Right kidney (tissue), 9 donors: Measurements from ENCODE around the gene HNRNPA0.
"Not testable (repeated sequence)": the region's sequence is repeated elsewhere in the genome, so short reads cannot be mapped to it uniquely, and the experiment has no call there.

Experiments
- DNase-seq: peaks from one replicate; pipeline ENCODE4 v3.0.0-alpha.2; 2016
- long read RNA-seq, 8 donors: transcript quantifications; one replicate each; lab custom pipeline, GENCODE V29; 2026

The HNRNPA0 gene
- long read RNA-seq, donor 1, full-length matches to known transcripts: 378 of 378 reads
- long read RNA-seq, donor 1, partial matches to known transcripts: 0 of 378 reads
- long read RNA-seq, donor 1, other reads (novel, unspliced or antisense): 0 of 378 reads
- long read RNA-seq, donor 2, full-length matches to known transcripts: 223 of 223 reads
- long read RNA-seq, donor 2, partial matches to known transcripts: 0 of 223 reads
- long read RNA-seq, donor 2, other reads (novel, unspliced or antisense): 0 of 223 reads
- long read RNA-seq, donor 3, full-length matches to known transcripts: 210 of 210 reads
- long read RNA-seq, donor 3, partial matches to known transcripts: 0 of 210 reads
- long read RNA-seq, donor 3, other reads (novel, unspliced or antisense): 0 of 210 reads
- long read RNA-seq, donor 4, full-length matches to known transcripts: 433 of 433 reads
- long read RNA-seq, donor 4, partial matches to known transcripts: 0 of 433 reads
- long read RNA-seq, donor 4, other reads (novel, unspliced or antisense): 0 of 433 reads
- long read RNA-seq, donor 5, full-length matches to known transcripts: 579 of 579 reads
- long read RNA-seq, donor 5, partial matches to known transcripts: 0 of 579 reads
- long read RNA-seq, donor 5, other reads (novel, unspliced or antisense): 0 of 579 reads
- long read RNA-seq, donor 6, full-length matches to known transcripts: 371 of 371 reads
- long read RNA-seq, donor 6, partial matches to known transcripts: 0 of 371 reads
- long read RNA-seq, donor 6, other reads (novel, unspliced or antisense): 0 of 371 reads
- long read RNA-seq, donor 7, full-length matches to known transcripts: 681 of 681 reads
- long read RNA-seq, donor 7, partial matches to known transcripts: 0 of 681 reads
- long read RNA-seq, donor 7, other reads (novel, unspliced or antisense): 0 of 681 reads
- long read RNA-seq, donor 8, full-length matches to known transcripts: 369 of 369 reads
- long read RNA-seq, donor 8, partial matches to known transcripts: 0 of 369 reads
- long read RNA-seq, donor 8, other reads (novel, unspliced or antisense): 0 of 369 reads

DNA sequence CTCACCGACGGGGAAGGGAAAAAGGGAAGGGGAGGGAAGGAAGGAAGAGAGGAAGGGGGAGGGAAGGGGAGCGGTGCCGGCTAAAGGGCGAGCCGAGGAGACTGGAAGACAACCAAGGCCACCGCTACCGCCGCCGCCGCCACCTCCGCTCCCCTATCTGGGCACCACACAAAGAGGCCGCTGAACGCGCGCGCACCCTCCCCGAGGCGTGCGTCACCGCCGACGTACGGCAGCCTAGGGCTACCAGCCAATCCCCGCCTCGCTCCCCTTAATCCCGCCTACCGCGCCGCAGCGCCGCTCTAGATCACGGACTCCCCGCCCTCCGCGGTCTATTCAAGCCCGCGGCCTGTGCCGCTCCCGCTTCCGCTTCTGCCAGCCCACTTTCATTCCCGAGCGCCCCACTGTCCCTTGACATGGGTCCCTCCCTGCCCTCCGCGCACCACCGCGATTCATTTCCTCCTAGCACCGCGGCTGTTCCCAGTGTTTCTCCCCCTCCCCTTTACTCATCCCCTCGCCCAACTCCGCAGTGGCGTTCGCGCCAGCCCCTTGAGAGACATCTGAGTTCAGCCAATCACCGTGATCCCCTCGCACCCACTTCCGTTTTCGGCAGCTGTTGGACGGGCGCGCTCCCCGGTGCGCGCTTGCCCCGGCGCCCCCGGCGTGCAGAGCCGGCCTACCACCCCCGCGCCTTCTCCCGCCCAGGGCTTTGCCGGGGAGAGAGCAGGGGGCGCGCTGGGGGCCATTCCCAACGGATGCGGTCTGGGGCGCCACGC, at the start of gene HNRNPA0:
HNRNPA0 (minus strand) TSS at position 176 of the 773 bp plus-strand sequence. CDS start 297 bp downstream, outside the sequence.
- peak; percentile 100 for DNase-seq

DNA sequence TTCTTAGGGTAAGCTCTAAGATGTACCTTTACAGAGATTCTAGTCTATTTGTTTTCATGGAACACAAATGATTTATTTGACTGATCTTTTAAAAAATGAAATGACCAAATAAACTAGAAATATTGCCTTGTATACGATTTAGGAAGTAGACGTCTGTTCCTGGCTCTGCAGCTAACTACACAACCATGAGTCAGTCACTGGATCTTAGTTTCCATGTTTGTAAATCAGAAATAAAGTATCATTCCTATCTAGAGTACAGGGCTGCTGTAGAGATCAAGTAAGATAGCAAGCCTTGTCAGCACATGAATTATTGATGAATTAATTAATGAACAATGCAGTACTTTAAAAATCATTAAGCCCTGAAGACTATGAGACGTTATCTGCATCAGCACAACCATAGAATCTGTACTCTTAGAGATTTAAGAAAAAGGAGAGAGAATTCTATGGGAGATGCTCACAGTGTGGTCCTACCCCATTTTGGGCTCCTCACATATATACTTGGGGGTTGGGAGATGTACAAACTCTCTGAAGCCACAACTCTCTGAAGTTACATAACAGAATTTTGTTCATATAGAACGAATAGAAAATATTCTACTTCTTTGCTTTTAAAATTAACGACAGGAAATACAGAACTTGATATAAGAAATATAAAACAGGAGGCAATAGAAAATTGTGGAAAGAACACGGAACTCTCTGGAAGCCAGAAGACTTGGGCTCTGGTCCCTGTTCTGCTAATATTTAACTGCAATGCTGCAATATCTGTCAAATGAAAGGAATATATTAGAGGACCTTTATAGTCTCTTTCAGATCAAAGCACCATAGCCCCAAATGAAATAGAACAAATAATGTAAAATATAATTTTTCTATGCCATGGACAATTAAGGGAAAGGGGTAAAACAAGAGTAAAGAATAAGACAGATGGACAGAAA, 48.4 kb upstream of the HNRNPA0 start:
- no peak for DNase-seq

DNA sequence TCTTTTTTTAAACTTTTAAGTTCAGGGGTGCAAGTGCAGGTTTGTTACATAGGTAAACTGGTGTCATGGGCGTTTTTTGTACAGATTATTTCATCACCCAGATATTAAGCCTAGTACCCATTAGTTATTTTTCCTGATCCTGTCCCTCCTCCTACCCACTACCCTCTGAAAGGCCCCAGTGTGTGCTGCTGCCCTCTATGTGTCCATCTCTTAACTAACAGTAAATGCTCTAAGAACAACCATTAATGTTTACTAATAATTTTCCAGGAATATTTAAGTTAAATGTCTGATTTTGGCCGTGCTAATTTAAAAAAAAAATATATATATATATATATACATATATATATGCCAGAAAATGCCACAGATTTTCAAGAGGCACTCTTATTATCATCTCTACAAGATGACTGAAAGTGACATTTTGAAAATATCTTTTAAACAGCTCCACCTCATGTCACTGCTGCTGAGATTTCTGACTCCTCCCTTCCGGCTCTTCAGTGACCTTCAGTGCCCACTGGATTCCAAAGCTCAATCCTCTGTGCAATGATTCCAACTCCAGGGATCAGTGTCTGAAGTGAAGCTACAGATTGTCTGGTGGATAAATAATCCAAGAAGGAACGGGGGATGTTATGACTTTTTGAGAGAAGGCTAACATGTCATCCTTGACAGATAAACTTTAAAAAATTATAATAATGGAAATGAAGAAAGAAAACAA, 46.7 kb upstream of the HNRNPA0 start:
- no peak for DNase-seq

DNA sequence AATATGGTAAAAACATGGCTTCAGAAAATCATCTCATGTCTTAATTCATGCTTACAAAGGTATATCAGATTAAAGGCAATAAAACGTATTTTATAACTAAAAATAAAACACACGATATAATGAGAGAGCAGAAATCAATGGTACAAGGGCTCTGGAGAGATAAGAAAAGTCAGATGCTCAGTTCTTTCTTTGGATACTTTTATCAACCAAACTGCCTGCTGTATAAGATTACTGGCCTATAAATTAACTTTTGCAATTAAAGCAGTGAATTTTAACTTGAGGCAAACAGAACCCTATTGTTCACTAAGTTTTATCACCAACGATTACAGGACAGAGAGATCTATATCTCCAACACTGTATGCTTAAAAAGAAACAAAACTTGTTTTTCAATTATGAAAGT, 42.1 kb upstream of the HNRNPA0 start:
- no peak for DNase-seq

DNA sequence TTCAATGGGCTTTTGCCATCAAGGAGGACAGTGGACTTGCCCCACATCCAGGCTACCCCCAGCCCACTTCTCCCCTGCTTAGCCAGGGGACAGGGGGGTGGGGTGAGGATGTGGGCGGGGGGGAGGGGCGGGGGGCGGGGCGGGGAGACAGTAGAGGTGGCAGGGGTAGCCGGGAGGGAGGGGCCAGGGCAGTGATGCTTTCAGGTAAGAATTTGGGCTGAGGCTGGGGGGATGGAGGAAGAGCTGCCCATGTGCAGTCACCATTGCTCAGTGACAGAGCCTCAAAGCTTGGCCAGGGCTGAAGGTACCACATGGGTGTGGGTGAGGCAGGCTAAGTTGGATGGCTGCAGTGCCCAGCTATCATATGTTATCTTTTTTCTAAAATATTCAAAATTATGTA, 40.7 kb upstream of the HNRNPA0 start:
- no peak for DNase-seq

DNA sequence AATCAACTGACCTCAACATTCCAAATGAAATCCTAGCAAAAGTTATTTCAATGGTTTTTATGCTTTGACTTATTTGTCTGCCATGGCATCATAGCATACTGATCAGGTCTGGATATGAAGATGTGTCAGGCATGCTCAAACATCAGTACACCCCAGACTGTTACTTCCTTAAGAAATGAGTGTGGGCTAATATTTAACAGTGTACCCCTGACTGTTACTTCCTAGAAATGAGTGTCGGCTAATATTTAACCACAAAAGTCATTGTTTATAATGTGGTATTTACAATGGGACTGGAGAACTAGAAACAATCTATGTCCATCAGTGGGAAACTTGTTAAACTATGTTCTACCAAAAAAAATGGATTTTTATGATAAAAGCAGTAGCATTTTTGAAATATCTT, 38.1 kb upstream of the HNRNPA0 start:
- DNase-seq: no peak

DNA sequence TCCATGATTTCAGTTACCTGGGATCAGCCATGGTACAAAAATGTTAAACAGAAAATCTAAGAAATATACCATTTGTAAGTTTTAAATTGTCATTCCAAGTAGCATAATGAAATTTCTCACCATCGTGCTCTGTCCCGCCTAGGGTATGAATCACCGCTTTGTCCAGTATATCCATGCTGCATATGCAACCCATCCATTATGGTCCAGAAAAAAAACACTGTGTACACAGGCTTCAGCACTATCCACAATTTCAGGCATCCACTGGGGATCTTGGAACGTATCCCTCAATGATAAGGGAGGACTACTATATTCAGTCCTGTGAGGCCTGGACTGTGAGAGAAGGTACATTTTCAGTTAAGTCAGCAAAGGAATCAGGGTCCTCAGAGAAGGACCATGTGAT, 37.6 kb upstream of the HNRNPA0 start:
- DNase-seq: no peak

DNA sequence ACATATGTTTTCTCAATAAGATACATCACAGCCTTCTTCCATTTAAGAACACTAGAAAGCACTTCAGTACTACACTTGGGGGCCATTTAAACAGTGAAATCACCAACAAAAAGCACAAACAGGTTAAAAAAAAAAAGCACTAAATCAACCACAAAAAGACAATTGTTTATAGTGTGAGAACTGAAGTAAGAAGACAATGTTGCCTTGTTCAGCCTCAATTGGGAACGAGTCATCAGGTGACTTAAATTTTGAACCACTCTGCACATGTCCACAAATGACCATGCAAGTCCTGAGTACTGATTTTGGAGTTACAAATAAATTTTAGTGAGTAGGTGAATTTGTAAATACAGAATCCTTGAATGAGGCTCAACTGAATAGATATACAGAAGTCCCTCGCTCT, 37.2 kb upstream of the HNRNPA0 start:
- DNase-seq: no peak

DNA sequence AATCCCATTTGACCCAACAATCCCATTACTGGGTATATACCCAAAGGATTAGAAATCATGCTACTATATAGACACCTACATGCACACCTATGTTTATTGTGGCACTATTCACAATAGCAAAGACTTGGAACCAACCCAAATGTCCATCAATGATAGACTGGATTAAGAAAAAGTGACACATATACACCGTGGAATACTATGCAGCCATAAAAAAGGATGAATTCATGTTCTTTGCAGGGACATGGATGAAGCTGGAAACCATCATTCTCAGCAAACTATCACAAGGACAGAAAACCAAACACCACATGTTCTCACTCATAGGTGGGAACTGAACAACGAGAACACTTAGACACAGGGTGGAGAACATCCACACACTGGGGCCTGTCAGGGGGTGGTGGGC, 34.4 kb upstream of the HNRNPA0 start:
- DNase-seq: not testable (repeated sequence)

DNA sequence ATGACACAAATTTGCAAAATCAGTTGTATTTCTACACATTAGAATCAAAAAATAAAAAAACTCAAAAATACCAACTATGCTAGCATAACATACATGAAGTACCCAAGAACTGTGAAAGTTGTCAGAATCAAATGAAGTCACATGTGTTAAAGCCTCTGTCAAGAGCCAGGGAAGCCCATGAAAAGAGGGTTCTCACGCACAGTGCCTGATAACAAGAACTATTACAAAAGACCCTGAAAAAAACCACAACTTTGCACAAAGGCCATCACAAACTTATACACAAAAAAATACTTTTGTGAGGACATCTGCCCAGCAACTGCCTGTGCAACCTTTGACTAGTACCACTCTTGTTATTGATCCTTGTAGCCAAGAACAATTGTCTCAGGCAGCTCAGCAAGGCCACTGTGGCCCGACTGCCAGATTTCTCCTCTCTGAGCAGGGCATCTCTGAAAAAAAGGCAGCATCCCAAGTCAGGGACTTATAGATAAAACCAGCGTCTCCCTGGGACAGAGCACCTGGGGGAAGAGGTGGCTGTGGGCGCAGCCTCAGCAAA, 28.9 kb upstream of the HNRNPA0 start:
- no peak for DNase-seq

DNA sequence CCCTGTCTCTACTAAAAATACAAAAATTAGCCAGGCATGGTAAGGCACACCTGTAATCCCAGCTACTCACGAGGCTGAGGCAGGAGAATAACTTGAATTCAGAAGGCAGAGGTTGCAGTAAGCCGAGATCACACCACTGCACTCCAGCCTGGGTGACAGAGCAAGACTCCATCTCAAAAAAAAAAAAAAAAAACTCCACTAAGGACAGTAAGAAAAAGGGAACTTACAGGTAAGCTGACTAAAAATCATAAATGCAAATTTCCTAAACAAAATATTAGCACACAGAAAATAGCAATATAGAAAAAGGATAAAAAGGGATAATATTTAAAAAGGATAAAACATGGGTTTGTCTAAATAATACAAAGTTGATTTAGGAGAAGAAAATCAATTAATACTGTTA, 27.9 kb upstream of the HNRNPA0 start:
- DNase-seq: no peak

DNA sequence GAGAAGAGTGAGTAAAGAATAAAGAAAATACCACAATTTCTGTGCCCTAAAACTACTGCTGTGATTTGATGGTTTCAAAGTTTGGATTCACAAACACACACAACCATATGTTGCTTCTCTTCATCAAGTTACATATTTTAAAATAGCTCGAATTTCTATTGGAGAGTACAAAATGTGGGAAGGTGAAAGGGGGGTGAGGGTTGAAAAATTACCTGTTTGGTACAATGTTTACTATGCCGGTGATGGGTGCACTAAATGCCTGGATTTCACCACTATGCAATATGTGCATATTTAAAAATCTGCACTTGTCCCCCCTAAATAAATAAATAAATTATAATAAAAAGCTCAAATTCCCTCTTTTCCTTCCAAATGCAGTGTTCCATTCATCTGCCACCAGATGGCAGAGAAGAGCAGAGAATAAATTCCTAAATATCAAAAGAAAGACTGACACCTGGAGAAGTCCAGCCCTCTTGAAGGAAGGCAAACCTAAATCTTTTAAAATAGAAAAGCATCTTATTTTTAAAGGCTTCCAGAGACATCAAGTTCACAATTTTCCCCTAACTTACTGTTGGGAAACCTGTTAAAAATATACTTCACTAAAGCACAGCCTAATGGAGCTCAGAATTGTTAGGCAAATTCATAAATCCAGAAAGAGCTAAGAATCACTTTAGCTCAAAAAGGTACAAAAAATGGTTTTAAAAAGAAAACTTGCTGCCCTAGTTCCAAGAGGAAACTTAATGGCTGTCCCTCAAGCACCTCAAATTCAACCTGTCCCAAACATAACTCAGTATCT, 24.8 kb upstream of the HNRNPA0 start:
- no peak for DNase-seq

DNA sequence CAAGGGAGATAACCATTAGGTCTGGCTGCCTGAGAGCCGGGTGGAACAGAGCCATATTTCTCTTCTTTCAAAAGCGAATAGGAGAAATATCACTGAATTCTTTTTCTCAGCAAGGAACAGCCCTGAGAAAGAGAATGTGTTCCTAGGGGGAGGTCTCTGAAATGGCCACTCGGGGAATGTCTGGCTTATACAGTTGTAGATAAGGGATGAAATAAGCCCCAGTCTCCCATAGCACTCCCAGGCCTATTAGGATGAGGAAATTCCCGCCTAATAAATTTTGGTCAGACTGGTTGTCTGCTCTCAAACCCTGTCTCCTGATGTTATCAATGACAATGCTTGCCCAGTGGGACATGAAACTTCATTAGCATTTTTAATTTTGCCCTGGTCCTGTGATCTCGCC, 13.8 kb upstream of the HNRNPA0 start:
- DNase-seq: not testable (repeated sequence)

DNA sequence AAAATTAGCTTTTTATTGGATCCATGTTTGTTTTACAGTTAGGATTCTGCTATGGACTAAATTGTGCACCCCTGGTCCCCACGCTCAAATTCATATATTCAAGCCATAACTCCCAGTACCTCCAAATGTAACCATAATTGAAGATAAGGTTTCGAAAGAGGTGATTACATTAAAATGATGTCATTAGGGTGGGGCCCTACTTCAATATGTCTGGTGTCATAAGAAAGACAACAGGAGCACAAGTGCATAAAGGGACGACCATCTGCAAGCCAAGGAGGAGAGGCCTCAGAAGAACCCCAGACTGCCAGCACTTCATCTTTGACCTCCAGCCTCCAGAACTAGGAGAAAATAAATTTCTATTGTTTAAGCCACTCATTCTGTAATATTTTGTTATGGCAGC, 7.4 kb upstream of the HNRNPA0 start:
- no peak for DNase-seq

DNA sequence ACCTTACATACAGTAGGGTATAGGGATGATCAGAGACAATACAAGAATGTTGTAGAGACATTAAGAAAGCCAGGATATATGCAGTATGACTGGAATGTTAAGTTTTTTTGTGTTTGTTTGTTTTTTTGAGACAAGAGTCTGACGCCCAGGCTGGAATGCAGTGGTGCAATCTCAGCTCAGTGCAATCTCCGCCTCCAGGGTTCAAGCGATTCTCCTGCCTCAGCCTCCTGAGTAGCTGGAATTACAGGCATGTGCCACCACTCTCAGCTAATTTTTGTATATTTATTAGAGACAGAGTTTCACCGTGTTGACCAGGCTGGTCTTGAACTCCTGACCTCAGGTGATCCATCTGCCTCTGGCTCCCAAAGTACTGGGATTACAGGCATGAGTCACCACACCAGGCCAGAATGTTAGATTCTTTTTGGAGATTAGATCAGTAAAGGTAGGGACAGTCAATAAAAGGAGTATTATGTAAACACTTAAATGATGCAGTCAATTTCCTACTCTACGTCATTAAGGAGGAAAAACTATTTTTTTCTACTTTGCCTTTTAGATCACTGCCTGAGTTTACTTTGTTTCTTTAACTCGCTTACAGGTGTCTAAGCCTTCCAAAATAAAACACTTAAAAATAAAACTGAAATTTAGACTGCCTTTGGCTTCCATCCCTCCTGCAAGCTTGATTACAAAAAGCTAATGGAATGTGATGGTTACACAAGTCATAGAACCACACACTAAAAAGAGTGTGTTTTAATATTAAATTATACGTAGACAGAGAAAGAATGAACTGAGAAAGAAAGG, 6.8 kb upstream of the HNRNPA0 start:
- DNase-seq: no peak

DNA sequence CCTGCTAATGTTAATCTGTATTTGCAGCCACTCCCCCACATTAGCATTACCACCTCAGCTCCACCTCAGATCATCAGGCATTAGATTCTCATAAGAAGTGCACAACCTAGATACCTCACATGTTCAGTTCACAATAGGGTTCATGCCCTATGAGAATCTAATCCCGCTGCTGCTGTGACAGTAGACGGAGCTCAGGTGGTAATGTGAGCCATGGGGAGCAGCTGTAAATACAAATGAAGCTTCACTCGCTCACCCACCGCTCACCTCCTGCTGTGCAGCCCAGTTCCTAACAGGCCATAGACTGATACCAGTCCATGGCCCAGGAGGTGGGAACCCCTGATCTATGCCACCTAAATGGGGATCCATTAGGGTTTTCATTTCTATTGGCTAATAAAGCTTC, 6.1 kb upstream of the HNRNPA0 start:
- DNase-seq: no peak

DNA sequence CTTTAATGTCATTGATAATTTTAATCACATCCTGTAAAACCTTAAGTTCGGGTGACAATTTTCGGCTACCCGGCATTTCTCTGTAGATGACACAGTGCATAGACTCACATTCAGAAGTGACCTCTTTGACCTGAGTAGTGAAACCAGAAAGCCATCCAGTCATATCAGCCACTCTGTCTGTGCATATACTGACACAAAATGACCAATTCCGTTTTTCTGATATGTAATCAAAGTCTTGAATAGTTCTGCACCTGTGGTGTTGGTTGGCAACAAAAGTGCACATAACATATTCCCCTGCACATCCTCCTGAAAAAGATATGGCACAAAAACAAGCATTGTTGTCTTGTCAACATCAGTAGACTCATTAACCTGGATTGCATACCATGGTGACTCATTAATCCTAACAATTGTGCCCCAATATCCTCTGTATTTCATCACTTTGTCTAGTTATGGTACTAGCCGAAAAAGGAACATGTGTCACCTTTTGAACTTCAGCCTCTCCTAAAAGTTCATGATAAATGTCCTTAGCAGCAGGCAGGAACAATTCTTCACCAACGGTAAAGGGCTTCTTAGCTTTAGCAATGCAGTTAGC, 4.6 kb upstream of the HNRNPA0 start:
- DNase-seq: no peak

DNA sequence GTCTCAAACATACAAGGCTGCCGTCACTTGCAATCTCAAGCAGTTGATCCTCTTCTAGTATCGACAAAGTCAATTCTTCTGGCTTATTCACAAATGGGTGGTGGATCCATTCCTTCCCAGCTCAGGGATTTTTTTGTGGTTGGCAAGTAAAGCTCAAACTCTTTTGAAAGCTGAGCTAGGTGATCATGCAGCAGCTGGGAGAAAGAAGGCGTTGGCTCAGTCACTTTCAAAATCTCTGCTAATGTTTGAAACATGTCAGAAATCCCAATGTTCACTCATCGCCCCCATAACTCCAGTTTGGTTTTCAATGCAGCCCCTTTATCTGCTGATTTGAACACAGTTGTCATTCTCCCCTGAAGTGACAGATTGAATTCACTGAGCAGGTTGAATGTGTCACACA, 4.0 kb upstream of the HNRNPA0 start:
- DNase-seq: no peak
